Measurements from ENCODE around the gene DERL3. TPM values are rescaled to one million over a fixed set of nuclear protein-coding genes. Genes with fewer than 3 reads are reported as not detected.

The DERL3 gene
- total RNA-seq, 1 experiment from 2014 or later = 12.5 TPM

DNA sequence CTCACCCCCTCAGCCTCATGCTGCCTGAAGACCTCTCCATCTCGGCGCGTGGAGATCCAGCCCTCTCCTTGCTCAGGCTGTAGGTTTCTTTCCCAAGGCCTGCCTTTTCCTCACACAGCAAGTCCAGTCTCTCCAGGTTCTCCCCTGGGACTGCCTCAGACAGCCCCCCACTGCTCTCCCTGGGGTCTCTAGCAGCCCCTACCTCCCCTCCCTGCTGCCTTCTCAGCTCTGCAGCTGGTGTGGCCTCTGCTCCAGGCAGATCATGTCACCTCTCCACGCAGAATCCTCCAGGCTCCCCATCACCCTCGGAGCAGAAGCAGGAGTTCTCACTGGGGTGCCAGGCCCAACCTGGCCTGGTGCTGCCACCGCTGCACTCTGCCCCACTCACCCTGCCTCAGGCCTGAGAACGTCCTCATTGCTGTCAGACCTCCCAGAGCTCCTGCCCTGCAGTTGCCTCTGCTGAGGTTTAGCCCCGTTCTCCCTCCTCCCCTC lies 36.9 kb downstream of the DERL3 start:
- Mint-ChIP-seq H3K9me3 (no peaks in the 10 kb centered on the region), H3K27me3 (ENCODE audit: low read depth) (no peaks in the 10 kb centered on the region), H3K27ac (peak overlapping the region; percentile 63; the same call in 1 of the 2 replicates), H3K4me1 (peaks cover 6% of the 10 kb centered on the region; the same call in 1 of the 2 replicates), H3K4me3 (no peak overlapping the region), H3K36me3 (peaks cover 74% of the 10 kb centered on the region)
- ATAC-seq (no peak), DNase-seq (ENCODE audit: low spot score) (no peak)
- ChIA-PET CTCF (interaction anchor here (1.1 kb wide), 1 partner anchor 48 kb away, joined by 4 read pairs; no protein-coding TSS in a partner anchor), POLR2A (no interaction called here)
- TF ChIP-seq, protein P1, sequence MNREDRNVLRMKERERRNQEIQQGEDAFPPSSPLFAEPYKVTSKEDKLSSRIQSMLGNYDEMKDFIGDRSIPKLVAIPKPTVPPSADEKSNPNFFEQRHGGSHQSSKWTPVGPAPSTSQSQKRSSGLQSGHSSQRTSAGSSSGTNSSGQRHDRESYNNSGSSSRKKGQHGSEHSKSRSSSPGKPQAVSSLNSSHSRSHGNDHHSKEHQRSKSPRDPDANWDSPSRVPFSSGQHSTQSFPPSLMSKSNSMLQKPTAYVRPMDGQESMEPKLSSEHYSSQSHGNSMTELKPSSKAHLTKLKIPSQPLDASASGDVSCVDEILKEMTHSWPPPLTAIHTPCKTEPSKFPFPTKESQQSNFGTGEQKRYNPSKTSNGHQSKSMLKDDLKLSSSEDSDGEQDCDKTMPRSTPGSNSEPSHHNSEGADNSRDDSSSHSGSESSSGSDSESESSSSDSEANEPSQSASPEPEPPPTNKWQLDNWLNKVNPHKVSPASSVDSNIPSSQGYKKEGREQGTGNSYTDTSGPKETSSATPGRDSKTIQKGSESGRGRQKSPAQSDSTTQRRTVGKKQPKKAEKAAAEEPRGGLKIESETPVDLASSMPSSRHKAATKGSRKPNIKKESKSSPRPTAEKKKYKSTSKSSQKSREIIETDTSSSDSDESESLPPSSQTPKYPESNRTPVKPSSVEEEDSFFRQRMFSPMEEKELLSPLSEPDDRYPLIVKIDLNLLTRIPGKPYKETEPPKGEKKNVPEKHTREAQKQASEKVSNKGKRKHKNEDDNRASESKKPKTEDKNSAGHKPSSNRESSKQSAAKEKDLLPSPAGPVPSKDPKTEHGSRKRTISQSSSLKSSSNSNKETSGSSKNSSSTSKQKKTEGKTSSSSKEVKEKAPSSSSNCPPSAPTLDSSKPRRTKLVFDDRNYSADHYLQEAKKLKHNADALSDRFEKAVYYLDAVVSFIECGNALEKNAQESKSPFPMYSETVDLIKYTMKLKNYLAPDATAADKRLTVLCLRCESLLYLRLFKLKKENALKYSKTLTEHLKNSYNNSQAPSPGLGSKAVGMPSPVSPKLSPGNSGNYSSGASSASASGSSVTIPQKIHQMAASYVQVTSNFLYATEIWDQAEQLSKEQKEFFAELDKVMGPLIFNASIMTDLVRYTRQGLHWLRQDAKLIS (CRISPR knock-in tag; IDR thresholded peaks at IDR 0.05; ENCODE audit: borderline replicate concordance) = no peak
- TF ChIP-seq SP1 (CRISPR knock-in tag; conservative IDR thresholded peaks at IDR 0.05) (no peak), JAZF1 (CRISPR knock-in tag; IDR thresholded peaks at IDR 0.05) (no peak), EMX1 (CRISPR knock-in tag; IDR thresholded peaks at IDR 0.05) (no peak), KAT7 (CRISPR knock-in tag; IDR thresholded peaks at IDR 0.05; ENCODE audit: borderline replicate concordance) (no peak), CBFB (CRISPR knock-in tag; IDR thresholded peaks at IDR 0.05; ENCODE audit: low read depth) (no peak)
- TF ChIP-seq, protein P2, sequence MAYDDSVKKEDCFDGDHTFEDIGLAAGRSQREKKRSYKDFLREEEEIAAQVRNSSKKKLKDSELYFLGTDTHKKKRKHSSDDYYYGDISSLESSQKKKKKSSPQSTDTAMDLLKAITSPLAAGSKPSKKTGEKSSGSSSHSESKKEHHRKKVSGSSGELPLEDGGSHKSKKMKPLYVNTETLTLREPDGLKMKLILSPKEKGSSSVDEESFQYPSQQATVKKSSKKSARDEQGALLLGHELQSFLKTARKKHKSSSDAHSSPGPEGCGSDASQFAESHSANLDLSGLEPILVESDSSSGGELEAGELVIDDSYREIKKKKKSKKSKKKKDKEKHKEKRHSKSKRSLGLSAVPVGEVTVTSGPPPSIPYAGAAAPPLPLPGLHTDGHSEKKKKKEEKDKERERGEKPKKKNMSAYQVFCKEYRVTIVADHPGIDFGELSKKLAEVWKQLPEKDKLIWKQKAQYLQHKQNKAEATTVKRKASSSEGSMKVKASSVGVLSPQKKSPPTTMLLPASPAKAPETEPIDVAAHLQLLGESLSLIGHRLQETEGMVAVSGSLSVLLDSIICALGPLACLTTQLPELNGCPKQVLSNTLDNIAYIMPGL (CRISPR knock-in tag; IDR thresholded peaks at IDR 0.05) = no peak
- TF ChIP-seq, protein P3, sequence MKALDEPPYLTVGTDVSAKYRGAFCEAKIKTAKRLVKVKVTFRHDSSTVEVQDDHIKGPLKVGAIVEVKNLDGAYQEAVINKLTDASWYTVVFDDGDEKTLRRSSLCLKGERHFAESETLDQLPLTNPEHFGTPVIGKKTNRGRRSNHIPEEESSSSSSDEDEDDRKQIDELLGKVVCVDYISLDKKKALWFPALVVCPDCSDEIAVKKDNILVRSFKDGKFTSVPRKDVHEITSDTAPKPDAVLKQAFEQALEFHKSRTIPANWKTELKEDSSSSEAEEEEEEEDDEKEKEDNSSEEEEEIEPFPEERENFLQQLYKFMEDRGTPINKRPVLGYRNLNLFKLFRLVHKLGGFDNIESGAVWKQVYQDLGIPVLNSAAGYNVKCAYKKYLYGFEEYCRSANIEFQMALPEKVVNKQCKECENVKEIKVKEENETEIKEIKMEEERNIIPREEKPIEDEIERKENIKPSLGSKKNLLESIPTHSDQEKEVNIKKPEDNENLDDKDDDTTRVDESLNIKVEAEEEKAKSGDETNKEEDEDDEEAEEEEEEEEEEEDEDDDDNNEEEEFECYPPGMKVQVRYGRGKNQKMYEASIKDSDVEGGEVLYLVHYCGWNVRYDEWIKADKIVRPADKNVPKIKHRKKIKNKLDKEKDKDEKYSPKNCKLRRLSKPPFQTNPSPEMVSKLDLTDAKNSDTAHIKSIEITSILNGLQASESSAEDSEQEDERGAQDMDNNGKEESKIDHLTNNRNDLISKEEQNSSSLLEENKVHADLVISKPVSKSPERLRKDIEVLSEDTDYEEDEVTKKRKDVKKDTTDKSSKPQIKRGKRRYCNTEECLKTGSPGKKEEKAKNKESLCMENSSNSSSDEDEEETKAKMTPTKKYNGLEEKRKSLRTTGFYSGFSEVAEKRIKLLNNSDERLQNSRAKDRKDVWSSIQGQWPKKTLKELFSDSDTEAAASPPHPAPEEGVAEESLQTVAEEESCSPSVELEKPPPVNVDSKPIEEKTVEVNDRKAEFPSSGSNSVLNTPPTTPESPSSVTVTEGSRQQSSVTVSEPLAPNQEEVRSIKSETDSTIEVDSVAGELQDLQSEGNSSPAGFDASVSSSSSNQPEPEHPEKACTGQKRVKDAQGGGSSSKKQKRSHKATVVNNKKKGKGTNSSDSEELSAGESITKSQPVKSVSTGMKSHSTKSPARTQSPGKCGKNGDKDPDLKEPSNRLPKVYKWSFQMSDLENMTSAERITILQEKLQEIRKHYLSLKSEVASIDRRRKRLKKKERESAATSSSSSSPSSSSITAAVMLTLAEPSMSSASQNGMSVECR (CRISPR knock-in tag; IDR thresholded peaks at IDR 0.05; ENCODE audit: borderline replicate concordance) = no peak
- TF ChIP-seq, protein P4, sequence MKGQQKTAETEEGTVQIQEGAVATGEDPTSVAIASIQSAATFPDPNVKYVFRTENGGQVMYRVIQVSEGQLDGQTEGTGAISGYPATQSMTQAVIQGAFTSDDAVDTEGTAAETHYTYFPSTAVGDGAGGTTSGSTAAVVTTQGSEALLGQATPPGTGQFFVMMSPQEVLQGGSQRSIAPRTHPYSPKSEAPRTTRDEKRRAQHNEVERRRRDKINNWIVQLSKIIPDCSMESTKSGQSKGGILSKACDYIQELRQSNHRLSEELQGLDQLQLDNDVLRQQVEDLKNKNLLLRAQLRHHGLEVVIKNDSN (CRISPR knock-in tag; IDR thresholded peaks at IDR 0.05) = no peak

DNA sequence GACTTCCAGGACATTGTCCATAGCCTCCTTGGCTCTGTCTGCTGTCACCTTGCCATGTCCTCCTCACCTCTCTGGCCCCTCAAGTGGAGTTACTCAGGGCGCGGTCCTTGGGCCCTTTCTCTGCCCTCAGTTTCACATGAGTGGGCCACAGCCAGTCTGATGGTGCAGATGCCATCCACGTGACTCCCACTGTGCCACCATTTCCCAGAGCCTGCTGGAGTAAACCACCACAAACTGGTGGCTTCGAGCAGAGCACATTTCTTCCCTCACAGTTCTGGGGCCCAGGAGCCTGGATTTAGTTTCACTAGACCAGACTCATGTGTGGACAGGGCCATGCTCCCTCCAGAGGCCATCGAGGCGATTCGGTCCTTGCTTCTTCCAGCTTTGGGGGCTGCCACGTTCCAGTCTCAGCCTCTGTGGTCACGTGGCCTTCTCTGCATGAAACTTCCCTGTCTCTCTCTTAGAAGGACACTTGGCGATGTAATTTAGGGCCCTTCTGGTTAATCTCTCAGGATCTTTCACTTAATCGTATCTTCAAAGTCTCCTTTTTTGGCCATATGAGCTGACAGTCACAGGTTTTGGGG lies 37.5 kb downstream of the DERL3 start:
- no peak for DNase-seq (ENCODE audit: low spot score)
- H3K9me3 Mint-ChIP-seq = peaks cover 5% of the 10 kb centered on the region; the same call in 1 of the 2 replicates
- H3K27ac Mint-ChIP-seq = 0 out of 2 replicates have a peak overlapping the region, but pooled peaks have one; percentile 26
- peaks cover 6% of the 10 kb centered on the region; the same call in 1 of the 2 replicates for H3K4me1 Mint-ChIP-seq
- ChIA-PET POLR2A (no interaction called here), CTCF (no interaction called here)
- no peak overlapping the region for H3K4me3 Mint-ChIP-seq
- no peak for ATAC-seq
- H3K27me3 Mint-ChIP-seq (ENCODE audit: low read depth) = no peaks in the 10 kb centered on the region
- peaks cover 75% of the 10 kb centered on the region for H3K36me3 Mint-ChIP-seq
- TF ChIP-seq, protein P5, sequence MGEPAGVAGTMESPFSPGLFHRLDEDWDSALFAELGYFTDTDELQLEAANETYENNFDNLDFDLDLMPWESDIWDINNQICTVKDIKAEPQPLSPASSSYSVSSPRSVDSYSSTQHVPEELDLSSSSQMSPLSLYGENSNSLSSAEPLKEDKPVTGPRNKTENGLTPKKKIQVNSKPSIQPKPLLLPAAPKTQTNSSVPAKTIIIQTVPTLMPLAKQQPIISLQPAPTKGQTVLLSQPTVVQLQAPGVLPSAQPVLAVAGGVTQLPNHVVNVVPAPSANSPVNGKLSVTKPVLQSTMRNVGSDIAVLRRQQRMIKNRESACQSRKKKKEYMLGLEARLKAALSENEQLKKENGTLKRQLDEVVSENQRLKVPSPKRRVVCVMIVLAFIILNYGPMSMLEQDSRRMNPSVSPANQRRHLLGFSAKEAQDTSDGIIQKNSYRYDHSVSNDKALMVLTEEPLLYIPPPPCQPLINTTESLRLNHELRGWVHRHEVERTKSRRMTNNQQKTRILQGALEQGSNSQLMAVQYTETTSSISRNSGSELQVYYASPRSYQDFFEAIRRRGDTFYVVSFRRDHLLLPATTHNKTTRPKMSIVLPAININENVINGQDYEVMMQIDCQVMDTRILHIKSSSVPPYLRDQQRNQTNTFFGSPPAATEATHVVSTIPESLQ (CRISPR knock-in tag; IDR thresholded peaks at IDR 0.05) = no peak
- TF ChIP-seq ZNF121 (CRISPR knock-in tag; IDR thresholded peaks at IDR 0.05) (no peak), ZNF423 (CRISPR knock-in tag; IDR thresholded peaks at IDR 0.05) (no peak), NR1H2 (CRISPR knock-in tag; IDR thresholded peaks at IDR 0.05) (no peak), GABPB1 (CRISPR knock-in tag; IDR thresholded peaks at IDR 0.05) (no peak), MYBL2 (CRISPR knock-in tag; IDR thresholded peaks at IDR 0.05) (no peak), MXD4 (CRISPR knock-in tag; IDR thresholded peaks at IDR 0.05; ENCODE audit: borderline replicate concordance) (no peak), ZNF138 (CRISPR knock-in tag; conservative IDR thresholded peaks at IDR 0.05) (no peak)
- TF ChIP-seq, protein P6, sequence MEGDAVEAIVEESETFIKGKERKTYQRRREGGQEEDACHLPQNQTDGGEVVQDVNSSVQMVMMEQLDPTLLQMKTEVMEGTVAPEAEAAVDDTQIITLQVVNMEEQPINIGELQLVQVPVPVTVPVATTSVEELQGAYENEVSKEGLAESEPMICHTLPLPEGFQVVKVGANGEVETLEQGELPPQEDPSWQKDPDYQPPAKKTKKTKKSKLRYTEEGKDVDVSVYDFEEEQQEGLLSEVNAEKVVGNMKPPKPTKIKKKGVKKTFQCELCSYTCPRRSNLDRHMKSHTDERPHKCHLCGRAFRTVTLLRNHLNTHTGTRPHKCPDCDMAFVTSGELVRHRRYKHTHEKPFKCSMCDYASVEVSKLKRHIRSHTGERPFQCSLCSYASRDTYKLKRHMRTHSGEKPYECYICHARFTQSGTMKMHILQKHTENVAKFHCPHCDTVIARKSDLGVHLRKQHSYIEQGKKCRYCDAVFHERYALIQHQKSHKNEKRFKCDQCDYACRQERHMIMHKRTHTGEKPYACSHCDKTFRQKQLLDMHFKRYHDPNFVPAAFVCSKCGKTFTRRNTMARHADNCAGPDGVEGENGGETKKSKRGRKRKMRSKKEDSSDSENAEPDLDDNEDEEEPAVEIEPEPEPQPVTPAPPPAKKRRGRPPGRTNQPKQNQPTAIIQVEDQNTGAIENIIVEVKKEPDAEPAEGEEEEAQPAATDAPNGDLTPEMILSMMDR (IDR thresholded peaks at IDR 0.05) = no peak
- TF ChIP-seq, protein P7, sequence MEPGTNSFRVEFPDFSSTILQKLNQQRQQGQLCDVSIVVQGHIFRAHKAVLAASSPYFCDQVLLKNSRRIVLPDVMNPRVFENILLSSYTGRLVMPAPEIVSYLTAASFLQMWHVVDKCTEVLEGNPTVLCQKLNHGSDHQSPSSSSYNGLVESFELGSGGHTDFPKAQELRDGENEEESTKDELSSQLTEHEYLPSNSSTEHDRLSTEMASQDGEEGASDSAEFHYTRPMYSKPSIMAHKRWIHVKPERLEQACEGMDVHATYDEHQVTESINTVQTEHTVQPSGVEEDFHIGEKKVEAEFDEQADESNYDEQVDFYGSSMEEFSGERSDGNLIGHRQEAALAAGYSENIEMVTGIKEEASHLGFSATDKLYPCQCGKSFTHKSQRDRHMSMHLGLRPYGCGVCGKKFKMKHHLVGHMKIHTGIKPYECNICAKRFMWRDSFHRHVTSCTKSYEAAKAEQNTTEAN (CRISPR knock-in tag; IDR thresholded peaks at IDR 0.05) = no peak

Measured in WTC11 (cell line).